NCI-H526 treated with DMSO at 0.1 percent for 48 hours (cell line): ENCODE measurements around the gene AMH.

ENCODE experiments used
- DNase-seq: peaks from one replicate; lab custom pipeline; 2025; lab: John Stamatoyannopoulos, UW

The AMH gene

DNA sequence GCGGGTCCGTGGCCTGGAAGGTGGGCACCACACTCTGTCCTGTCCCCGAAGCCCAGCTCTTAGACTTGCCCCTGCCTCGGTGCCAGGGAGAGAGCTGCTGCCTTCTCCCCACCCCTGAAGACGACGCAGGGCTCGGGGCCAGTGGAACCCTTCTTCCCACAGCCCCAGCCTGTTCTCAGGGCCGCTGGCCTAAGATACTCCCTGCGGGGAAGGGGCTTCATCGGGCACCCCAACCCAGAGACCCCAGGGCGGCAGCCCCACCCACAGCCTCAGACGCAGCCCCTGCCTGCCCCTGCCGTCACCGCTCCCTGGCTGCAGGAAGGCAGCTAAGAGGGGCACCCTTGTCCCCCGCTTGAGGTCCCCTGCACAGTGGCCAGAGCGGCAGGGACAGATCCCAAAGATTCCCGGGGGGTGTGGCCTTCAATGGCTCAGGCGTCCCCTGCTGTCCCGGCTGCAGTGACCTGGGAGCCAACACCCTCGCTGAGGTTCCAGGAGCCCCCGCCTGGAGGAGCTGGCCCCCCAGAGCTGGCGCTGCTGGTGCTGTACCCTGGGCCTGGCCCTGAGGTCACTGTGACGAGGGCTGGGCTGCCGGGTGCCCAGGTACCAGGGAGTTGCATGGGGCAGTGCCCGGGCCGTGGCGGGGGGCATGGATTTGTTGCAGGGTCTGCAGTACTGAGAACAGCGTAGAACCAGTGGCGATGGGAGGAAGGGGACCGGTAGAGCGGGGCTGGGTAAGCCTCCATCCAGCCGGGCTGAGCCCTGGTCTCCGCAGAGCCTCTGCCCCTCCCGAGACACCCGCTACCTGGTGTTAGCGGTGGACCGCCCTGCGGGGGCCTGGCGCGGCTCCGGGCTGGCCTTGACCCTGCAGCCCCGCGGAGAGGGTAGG, 1.0 kb downstream of the AMH start:
- DNase-seq, result no peak

DNA sequence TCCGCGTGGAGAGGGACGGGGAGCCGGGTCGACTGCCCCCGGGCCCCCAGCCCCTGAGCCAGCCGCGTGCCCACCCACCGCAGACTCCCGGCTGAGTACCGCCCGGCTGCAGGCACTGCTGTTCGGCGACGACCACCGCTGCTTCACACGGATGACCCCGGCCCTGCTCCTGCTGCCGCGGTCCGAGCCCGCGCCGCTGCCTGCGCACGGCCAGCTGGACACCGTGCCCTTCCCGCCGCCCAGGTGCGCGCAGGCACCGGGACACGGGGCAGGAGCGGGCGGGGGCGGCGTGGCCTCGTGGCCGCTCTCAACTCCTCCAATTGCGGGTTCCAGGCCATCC, 1.6 kb downstream of the AMH start:
- no peak for DNase-seq

DNA sequence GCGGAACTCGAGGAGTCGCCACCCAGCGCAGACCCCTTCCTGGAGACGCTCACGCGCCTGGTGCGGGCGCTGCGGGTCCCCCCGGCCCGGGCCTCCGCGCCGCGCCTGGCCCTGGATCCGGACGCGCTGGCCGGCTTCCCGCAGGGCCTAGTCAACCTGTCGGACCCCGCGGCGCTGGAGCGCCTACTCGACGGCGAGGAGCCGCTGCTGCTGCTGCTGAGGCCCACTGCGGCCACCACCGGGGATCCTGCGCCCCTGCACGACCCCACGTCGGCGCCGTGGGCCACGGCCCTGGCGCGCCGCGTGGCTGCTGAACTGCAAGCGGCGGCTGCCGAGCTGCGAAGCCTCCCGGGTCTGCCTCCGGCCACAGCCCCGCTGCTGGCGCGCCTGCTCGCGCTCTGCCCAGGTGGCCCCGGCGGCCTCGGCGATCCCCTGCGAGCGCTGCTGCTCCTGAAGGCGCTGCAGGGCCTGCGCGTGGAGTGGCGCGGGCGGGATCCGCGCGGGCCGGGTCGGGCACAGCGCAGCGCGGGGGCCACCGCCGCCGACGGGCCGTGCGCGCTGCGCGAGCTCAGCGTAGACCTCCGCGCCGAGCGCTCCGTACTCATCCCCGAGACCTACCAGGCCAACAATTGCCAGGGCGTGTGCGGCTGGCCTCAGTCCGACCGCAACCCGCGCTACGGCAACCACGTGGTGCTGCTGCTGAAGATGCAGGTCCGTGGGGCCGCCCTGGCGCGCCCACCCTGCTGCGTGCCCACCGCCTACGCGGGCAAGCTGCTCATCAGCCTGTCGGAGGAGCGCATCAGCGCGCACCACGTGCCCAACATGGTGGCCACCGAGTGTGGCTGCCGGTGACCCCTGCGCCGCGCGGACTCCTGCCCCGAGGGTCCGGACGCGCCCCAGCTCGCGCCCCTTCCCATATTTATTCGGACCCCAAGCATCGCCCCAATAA, 2.3 kb downstream of the AMH start:
- DNase-seq, result no peak

DNA sequence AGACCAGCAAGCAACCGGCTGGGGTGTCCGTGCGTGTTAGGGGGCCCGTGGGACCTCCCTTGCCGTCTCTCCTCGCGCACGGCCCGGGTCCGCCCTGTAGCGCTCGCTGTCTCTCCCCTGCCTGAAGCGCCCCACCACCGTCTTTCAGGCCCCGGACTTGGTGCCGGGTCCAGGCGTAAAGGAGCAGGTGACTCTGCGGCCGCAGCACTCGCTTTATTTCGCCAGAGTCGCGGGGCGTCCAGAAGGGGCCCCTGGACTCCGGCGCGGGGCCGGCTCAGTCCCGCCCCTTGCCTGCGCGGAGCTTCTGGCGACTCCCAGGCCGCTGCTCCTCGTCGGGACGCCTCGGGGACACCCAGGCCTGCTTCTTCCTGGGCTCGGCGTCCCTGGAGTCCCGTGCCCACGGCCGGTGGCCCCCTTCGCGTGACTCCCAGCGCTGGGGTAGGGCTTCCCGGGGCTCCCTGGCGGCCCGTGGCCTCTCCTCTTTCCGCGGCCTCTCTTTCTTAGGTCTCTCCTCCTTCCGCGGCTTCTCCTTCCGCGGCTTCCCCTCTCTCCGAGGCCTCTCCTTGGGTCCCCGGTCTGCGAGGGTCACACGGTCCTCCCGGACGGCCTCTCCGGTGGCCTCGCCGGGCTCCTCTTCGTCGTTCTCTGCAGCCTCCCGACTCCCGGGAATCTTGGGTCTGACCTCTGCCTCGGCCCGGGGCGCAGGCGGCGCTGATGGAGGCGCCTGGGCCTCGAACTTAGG, 3.1 kb downstream of the AMH start:
- no peak for DNase-seq

DNA sequence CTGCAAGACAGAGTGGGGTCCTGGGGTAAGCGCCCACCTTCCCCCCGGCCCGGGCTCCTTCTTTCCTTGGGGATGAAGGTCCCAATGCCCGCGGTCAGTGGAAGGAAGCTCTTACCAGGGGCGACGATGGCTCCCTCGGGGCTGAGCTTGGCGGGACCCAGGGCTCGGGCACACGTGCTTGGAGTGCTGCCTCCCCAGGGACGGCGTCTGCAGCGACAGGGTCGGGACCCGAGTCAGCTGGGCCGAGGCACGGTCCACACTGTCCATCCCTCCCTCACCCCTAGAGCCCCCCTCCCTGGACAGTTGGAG, 3.6 kb downstream of the AMH start:
- DNase-seq, result no peak

DNA sequence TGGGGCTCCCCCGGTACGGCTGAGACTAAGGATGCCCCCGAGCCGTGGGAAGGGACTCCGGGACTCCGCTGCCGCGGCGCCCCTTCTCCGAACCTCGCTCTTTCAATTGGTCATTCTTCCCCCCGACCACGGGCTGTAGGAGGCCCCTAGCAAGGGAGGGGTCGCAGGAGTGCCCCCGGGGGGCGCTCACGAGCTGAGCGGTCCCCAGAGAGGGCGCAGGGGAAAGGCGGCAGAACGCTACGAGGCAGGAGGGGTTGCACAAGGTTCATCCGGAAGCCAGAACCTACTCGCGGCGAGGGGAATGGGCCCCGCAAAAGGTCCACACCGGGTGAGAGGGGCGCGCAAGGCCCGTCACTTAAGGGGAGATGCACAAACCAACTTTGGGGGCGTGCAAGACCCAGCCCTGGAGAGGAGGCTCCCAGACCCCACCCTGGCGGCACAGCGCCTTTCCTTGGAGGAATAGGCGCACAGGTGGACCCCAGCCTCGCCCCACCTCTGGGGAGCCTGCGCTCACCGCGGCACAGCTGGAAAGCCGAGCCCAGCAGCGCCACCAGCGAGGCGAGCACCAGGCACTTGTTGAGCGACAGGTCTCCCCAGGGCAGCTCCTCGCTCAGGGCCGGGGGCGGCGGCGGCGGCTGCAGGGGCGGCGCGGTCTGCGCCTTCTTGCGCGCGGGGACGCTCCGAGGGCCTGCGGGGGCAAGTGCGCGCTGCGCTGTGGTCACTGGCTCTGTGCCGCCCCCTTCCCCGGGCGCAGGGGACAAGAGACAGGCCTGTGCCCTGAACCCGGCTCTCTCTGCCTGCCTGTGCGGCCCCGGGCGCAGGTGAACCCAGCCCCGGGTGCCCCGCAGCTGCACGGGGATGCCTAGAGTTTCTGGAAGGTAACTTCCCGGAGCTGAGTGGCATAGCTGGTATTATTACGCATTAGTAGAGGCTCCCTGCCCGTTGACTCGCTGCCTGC, 4.3 kb downstream of the AMH start:
- DNase-seq, result no peak

DNA sequence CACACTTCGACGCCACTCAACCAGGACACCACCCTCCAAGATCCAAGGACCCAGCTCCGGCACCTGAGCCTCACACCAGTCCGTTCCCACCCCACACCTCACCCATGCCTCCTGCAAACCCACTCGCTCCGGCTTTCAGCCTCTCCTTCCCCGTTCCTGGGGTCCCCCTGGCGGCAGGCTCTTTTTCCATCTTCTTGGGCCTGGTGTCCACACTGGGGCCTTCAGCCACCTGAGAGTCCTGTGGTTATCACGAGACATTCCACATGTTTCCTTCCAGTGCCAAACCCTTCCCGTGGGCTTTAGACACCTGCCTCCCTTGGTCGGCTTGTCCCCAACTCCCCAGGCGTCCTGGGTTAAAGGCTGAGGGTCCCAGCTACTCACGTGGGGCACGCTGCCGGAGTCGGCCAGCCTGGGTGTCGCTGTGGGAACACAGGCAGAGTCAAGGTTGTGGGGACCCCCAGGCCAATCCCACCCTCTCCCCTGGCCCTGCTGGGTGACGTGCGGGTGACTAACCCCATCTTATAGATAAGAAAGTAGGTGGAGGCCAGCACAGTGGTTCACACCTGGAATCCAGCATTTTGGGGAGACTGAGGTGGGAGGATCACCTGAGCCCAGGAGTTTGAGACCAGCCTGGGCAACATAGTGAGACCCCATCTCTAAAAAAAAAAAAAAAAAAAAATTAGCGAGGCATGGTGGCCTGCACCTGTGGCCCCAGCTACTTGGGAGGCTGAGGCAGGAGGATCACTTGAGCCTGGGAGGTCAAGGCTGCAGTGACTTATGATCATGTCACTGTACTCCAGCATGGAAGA, 5.1 kb downstream of the AMH start:
- DNase-seq, result no peak

DNA sequence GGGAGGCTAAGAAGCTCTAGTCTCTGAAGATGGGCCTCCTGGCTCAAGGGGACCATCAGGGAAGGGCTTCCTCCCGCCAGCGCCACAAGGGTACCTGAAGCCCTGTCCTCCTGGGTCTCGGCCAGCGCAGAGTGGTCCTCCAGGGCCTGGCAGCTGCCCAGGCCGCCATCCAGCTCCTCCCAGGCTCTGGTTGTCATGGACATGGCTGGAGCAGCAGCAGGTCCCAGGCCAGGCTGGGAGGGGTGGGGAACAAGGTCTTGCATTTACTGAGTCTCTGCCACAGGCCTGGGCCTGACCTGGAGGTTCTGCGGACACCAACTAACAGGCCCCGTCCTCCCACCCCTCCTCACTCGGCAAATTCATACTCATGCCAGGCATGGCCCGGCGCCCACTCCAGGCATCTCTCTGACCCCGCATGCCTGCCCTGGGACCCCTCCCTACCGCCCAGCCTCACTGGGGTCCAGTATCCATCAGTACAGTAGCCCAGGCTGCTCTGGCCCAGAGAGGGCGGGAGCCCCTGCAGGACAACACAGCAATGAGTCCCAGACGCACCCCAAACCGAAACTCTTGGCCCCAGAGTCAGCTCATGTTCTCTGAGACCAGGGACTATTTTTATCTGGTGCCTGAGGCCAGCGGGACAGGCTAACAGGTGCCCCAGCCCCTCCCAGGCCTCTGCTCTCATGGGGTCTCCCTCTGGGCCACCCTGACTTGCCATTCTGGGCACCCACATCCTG, 6.2 kb downstream of the AMH start:
- DNase-seq, result no peak

DNA sequence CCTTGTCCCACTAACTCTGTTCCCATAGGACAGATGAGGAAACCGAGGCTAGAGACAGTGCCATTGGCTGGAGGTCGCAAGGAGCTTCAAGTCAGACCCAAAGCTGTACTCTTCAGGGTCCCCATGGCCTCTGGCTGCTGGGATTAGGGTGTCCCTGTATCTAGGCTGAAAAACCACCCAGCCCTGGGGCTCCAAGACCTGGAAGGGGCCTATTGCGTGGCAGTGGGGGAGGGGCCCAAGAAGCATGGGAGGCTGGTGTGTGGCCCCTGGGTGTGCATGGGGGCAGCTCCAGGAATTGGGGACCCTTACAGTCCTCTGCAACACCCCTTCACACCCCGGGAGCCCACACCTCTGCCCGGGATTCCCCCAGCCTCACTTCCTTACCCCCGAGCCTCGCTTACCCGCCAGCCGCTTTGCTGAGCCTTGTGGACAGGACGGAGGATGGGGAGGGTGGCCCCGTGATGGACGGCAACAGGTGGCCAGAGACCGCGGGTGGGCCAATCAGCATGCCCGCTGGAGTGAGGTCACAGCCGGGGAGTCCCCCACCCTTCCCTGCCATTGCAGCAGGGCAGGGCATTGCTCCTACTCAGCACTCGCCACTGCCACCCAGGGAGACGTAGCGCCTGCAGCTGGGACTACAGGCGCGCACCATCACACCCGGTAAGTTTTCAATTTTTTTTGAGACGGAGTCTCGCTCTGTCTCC, 7.0 kb downstream of the AMH start, which contains the start of gene JSRP1:
TSS of gene JSRP1 (minus strand) at position 436 of the 704 bp plus-strand sequence. CDS start 1,103 bp downstream, outside the sequence.
- no peak for DNase-seq

DNA sequence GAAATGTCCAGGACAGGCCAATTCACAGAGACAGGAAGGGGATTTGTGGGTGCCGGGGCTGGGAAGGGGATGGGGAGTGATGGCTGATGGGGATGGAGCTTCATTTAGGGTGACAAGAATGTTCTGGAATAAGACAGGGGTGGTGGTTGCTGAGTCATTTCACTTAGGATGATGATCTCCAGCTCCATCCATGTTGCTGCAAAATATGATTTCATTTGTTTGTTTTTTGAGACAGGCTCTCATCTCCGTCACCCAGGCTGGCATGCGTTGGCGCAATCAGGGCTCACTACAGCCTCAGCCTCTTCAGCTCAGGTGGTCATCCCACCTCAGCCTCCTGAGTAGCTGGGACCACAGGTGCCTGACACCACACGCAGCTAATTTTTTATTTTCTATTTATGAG, 10.2 kb downstream of the AMH start:
- DNase-seq, result no peak

DNA sequence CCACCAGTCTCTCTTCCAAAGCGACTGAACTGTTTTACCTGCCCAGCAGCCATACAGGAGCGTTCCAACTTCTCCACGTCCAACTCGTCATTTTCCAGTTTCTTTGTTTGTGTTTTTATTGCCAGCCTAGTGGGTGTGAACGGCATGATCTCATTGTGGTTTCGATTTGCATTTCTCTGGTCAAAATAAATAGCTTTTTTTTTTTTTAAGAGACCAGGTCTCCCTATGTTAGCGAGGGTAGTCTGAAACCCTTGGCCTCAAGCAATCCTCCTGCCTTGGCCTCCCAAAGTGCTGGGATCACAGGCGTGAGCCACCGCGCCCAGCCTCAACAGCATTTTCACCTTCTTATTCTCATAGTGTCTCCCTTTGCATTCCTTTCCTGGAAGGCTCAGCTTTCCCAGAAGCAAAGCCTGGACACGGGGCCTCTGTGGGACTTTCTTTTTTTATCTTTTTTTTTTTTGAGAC, 11.2 kb downstream of the AMH start:
- peak; percentile 42 for DNase-seq

DNA sequence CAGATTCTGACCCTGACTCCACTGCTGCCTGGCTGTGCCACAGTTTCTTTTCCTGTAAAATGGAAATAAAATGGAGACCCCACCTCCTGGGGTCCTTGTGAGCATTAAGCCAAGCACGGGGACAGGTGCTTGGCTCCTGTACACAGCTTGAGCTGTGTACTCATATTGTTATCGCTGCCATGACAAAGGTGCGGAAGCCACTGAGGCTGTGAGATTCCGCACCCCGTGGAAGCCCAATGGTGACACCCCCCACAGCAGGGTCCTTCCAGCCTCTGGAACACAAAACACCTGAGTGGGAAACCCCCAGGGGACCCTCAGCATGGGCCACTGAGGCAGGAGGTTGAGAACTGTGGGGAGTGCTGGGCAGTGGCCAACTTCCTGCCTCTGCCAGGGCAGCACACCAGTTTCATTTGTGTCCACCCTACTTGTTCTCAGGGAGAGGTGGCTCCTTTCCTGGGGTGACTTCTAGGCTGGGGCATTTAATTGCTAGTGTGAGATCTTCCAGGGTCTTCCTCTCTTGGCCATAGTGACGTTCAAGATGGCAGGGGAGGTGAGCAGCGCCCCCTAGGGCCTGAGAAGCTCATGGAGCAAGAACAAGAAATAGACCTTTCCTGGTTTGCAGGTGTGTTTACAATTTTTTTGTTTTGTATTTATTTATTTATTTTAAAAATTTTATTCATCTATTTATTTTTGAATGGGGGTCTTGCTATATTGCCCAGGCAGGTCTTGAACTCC, 12.5 kb downstream of the AMH start:
- no peak for DNase-seq

DNA sequence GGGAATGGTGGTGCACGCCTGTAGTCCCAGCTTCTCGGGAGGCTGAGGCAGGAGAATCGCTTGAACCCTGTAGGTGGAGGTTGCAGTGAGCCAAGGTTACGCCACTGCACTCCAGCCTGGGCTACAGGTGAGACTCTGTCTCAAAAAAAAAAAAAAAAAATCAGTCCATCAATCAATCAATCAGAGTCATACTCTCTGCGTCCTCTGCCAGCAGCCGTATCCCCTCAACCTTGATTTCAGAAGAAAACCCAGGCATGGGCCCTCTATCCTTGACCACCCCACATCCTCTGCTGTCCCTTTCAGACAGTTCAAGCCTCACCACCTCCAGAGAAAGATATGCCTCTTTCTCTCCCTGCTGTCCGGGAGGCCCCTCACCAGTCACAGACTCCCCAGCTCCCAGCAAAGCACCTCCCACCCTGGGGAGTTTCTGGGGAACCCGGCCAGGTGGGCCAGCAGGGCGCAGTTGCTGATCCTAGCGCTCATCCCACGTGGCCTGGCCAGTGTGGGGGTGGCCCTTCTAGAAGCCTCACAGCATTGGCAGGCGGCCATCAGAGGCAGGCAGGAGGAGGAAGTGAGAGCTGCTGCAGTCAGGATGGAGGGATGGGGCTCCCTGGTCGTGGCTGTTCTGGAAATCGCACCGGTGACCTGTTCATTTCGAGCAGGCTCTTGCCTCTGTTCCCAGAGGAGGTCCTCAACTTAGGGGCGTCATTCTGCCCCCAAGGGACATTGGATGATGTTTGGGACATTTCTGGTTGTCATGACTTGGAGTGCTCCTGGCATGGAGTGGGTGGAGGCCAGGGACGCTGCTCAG, 17.3 kb downstream of the AMH start:
- DNase-seq, result no peak

DNA sequence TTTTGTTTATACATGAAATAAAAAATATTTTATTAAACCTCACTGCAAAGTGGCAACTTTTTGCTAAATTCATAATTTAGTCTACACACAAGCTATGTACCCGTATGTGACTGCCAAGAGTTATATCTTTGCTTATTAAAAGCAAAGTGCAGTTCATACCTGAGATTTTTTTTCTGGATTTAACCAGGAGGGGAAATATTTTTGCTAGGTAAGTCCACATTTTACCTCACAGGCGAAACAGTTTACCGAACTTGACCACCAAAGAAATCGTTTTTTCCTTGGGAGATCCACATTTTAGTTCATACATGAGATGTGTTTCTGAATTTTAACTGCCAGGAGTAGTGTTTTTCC, 19.3 kb downstream of the AMH start:
- no peak for DNase-seq

DNA sequence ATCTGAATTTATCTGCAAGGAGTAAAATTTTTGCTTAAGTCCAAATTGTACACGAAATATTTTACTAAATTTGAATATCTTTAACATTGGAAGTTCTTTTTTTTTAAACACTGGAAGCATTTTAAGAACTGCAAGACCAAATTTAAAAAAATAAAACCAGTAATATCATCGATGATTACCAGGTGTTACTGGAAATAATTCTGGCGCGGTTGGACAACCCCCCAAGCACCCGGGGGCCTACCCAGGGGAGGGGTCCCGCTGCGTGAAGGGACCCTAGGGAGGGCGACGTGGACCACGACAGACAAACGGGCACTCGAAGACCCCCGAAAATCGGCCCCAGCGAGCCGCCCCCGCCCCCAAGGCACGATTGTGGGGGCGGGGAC, 19.7 kb downstream of the AMH start:
- no peak for DNase-seq

DNA sequence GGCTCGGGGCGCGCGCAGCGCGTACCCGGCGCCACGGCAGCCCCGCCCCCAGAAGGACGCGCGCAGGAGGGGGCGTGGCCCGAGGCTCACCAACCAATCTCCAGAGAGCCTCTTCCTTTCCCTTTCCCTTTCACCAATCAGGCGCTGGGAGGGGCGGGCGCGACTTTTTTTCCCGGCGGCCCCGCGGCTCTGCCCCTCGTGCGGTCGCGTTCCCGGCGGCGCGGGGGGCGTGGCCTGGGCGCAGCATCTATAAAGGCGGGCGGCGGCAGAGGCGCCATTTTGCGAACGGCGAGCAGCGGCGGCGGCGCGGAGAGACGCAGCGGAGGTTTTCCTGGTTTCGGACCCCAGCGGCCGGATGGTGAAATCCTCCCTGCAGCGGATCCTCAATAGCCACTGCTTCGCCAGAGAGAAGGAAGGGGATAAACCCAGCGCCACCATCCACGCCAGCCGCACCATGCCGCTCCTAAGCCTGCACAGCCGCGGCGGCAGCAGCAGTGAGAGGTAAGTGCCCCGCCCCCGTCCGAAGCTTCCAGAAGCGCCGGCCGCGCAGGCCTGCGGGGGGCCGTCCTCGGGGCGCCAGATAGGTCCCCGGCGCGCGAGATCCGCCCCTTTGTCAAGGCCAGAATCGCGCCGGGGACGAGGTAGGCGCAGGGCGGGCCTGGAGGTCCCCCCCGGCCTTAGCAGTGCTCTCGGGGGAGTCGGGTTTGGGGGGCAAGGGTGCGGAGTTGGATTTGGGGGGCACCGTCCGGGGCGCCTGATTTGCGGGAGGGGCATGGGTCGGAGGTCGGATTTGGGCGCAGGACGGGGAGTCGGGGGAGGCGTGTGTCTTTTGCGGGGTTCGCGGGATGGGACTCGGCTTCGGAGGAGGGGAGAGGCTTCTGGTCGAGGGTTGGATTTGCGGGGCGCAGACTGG, 20.4 kb downstream of the AMH start:
- DNase-seq, result peak; percentile 81

DNA sequence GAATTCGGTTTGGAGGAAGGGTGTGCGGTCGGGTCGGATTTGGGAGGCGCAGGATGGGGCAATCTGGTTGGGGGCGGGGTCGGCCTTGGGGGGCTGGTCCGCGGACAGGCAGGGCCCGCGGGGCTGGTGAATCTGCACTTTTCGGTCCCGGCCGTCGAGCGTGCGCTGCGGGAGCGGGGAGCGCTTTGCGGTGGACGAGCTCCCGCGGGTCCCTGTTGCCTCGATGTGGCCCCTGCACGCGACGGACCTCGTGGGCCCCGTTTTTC, 21.0 kb downstream of the AMH start:
- no peak for DNase-seq
